Neutrophil (primary cell): Measurements from ENCODE around the gene TNXB.
"Not testable (repeated sequence)": the region's sequence is repeated elsewhere in the genome, so short reads cannot be mapped to it uniquely, and the experiment has no call there.

Experiments used
- H3K27ac ChIP-seq: fragments of 200-600 bp; sonication (generic); 2 replicates; pipeline ENCODE4 v1.5.1; 2016; ENCODE audit warnings: mild to moderate bottlenecking, moderate library complexity
- H3K27me3 ChIP-seq: fragments of 200-600 bp; sonication (generic); 2 replicates; pipeline ENCODE4 v1.6.0; 2016; ENCODE audit warnings: mild to moderate bottlenecking
- H3K36me3 ChIP-seq: fragments of 200-600 bp; sonication (generic); 2 replicates; pipeline ENCODE4 v1.5.1; 2017
- H3K4me1 ChIP-seq, 2 experiments: fragments of 200-600 bp in 1 of 2; sonication (generic) in 1 of 2; 1 replicate in 1 of 2; 2 replicates in 1 of 2; pipeline versions ENCODE4 v1.5.1 to v1.6.1; 2013 to 2016; ENCODE audit warnings: low read depth in 1 of 2, low read length in 1 of 2, mild to moderate bottlenecking in 1 of 2, moderate library complexity in 1 of 2; ENCODE audit not compliant: control insufficient read depth in 1 of 2, insufficient read depth in 1 of 2
- H3K4me3 ChIP-seq, 2 experiments: fragments of 200-600 bp in 1 of 2; sonication (generic) in 1 of 2; 1 replicate in 1 of 2; 2 replicates in 1 of 2; pipeline ENCODE4 v1.5.1; 2013 to 2016; ENCODE audit warnings: low read depth in 1 of 2, low read length in 1 of 2, mild to moderate bottlenecking in 1 of 2, moderate library complexity in 1 of 2
- H3K9me3 ChIP-seq: fragments of 200-600 bp; sonication (generic); 2 replicates; pipeline ENCODE4 v1.5.1; 2016
- TF ChIP-seq, protein P1 (sequence below): fragments of 200-600 bp; sonication (generic); IDR thresholded peaks from 2 replicates; pipeline ENCODE4 v1.5.1; 2016; ENCODE audit warnings: antibody characterized with exemption

Gene TNXB

DNA sequence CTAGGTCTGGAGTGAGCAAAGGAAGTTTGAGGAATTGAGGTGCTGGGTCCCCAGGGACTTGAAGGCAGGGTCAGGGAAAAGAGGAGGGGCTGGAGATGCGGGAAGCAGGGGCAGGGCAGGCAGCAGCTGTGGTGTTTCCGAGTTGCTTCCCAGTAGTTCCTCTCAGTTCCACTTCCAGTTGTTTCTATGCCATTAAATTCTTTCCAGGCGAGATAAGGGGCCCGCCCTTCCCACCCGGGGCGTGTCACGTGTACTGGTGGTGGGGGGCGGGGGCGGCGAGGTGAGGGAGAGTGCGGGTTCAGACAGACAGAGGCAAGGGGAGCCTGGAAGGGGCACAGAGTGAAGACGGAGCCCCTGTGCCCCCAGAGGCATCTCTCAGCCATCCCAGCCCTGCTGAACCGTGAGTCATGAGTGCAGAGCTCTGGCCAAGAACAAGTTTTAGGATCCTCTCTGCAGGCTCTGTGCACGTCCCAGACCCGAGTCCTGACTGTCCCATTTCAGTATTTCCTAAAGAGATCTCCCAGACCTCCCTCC lies 977 bp downstream of the TNXB start:
- no peak overlapping the region for H3K27ac ChIP-seq
- H3K4me1 ChIP-seq = no peaks in the 10 kb centered on the region
- no peak overlapping the region for H3K4me3 ChIP-seq
- no peaks in the 10 kb centered on the region for H3K9me3 ChIP-seq
- H3K27me3 ChIP-seq = peaks cover 56% of the 10 kb centered on the region
- TF ChIP-seq, protein P1, sequence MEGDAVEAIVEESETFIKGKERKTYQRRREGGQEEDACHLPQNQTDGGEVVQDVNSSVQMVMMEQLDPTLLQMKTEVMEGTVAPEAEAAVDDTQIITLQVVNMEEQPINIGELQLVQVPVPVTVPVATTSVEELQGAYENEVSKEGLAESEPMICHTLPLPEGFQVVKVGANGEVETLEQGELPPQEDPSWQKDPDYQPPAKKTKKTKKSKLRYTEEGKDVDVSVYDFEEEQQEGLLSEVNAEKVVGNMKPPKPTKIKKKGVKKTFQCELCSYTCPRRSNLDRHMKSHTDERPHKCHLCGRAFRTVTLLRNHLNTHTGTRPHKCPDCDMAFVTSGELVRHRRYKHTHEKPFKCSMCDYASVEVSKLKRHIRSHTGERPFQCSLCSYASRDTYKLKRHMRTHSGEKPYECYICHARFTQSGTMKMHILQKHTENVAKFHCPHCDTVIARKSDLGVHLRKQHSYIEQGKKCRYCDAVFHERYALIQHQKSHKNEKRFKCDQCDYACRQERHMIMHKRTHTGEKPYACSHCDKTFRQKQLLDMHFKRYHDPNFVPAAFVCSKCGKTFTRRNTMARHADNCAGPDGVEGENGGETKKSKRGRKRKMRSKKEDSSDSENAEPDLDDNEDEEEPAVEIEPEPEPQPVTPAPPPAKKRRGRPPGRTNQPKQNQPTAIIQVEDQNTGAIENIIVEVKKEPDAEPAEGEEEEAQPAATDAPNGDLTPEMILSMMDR = no peak
- H3K36me3 ChIP-seq = peaks cover 27% of the 10 kb centered on the region

DNA sequence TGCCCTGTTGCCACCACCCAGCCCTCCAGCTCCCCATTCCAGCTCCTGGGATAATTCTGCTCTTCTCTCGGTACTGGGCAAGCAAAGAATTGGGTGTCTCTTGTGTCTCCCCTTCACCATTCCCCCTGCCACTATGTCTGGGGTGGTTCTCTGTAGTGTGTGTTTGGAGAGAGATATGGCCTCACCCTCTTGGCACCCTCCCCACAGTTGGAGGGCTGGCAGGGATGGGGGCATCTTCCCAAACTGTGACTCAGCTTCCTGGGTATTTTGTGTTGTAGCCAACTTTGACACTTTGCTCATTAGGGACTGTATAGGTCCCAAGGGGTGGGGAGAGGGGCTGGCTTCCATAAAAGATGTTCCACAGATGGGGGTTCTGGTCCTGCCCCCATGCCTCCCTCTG lies 1.7 kb downstream of the TNXB start:
- Histone ChIP-seq H3K9me3 (no peaks in the 10 kb centered on the region), H3K36me3 (peaks cover 21% of the 10 kb centered on the region), H3K4me3 (no peak overlapping the region), H3K27ac (no peak overlapping the region), H3K4me1 (no peaks in the 10 kb centered on the region), H3K27me3 (peaks cover 56% of the 10 kb centered on the region)
- TF ChIP-seq, protein P1 = no peak

DNA sequence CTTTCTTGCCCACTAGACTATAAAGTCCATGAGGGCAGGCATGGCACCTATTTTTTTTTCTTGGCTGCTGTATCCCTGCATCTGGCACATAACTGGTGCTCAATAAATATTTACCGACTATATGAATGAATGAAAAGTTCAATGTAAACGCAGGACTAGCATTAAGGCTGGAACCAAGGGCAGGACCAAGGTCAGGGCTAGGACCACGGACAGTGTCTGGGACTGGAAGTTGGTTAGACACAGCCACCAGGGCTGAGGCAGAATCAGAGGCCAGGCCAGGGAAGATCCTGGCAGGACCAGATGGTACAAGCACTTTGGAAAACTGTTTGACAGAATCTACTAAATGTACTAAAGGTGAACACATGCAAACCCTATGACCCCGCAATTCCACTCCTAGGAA lies 3.7 kb downstream of the TNXB start:
- Histone ChIP-seq H3K4me3 (no peak overlapping the region), H3K27me3 (peaks cover 65% of the 10 kb centered on the region), H3K27ac (no peak overlapping the region), H3K36me3 (peaks cover 2% of the 10 kb centered on the region), H3K4me1 (no peaks in the 10 kb centered on the region), H3K9me3 (no peaks in the 10 kb centered on the region)
- TF ChIP-seq, protein P1 = no peak

DNA sequence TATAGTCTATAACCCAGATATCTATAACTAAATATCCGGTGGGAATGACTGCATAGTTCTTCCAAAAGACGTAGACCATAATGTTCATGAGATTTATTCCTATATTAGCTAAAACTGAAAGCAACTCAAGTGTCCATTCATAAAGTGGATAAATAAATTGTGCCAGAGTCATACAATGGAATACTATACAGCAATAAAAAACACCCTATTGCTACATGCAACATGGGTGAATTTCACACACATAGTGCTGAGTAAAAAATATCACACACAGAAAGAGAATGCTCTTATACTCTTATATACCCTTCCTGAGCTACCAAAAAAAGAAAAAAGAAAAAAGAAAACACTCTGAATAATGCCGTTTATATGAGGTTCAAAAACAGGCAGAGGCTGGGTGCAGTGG lies 6.9 kb downstream of the TNXB start:
- H3K4me1 ChIP-seq = no peaks in the 10 kb centered on the region
- TF ChIP-seq, protein P1 = no peak
- H3K27me3 ChIP-seq = peaks cover 67% of the 10 kb centered on the region
- H3K36me3 ChIP-seq = no peaks in the 10 kb centered on the region
- H3K27ac ChIP-seq = no peak overlapping the region
- H3K9me3 ChIP-seq = no peaks in the 10 kb centered on the region
- H3K4me3 ChIP-seq = no peak overlapping the region

DNA sequence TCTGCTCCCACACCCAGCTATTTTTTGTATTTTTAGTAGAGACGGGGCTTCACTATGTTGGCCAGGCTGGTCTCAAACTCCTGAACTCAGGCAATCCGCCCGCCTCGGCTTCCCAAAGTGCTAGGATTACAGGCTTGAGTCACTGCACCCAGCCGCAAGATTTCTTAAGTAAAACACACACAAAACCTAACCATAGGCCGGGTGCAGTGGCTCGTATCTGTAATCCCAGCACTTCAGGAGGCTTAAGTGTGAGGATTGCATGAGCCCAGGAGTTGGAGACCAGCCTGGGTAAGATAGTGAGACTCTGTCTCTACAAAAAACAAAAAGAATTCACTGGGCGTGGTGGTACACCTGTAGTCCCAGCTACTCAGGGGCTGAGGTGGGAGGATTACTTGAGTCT lies 8.9 kb downstream of the TNXB start:
- H3K27me3 ChIP-seq = peaks cover 70% of the 10 kb centered on the region
- H3K4me1 ChIP-seq = not testable (repeated sequence)

DNA sequence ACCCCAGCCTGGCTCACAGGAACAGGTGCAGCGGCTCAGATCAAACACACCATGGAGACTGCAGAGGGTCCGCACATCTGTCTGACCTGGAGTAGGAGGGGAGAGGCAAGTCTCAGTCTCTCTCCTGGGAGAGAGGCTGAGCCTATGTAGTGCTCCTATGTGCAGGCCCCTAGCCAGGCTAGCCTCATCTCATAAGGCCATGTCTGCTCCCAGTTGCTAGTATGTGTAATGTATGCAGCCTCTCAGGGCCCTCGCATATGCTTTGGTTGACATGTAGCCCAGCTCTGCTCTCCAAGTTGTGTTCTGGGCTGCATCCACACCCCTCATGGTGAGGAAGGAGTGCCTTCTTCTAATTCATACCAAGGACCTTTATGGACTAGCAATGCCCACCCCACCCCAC lies 11.8 kb downstream of the TNXB start:
- no peak overlapping the region for H3K4me3 ChIP-seq
- H3K9me3 ChIP-seq = no peaks in the 10 kb centered on the region
- no peaks in the 10 kb centered on the region for H3K36me3 ChIP-seq
- H3K27ac ChIP-seq = no peak overlapping the region
- TF ChIP-seq, protein P1 = no peak
- peaks cover 80% of the 10 kb centered on the region for H3K27me3 ChIP-seq
- H3K4me1 ChIP-seq = no peaks in the 10 kb centered on the region

More for the DNA sequence above, 8.9 kb downstream of the TNXB start:
- H3K36me3 ChIP-seq, H3K27ac ChIP-seq, H3K4me3 ChIP-seq, H3K9me3 ChIP-seq: not testable (repeated sequence)
